ENCODE results near the gene ABCC3. TPM values are rescaled to one million over a fixed set of nuclear protein-coding genes. Genes with fewer than 3 reads are reported as not detected.

Gene ABCC3
- total and polyA plus RNA-seq, 2 donors (not counting 1 experiment from before 2014, with no cell fraction given) = 11.5 to 34.8 TPM

- Histone ChIP-seq H3K27me3 (ENCODE audit: control insufficient read depth, insufficient read depth, low read length) (peaks cover 28% of the 10 kb centered on the region), H2AFZ (ENCODE audit: low read length) (no peak overlapping the region), H3K4me2 (ENCODE audit: extremely low read depth, insufficient read depth, low read length) (no peak overlapping the region), H3K9me3 (ENCODE audit: control insufficient read depth, insufficient read depth, low read depth, low read length) (no peaks in the 10 kb centered on the region), H3K79me2 (ENCODE audit: control insufficient read depth, insufficient read depth, low read length) (no peaks in the 10 kb centered on the region), H3K4me3 (replicated peaks in 1 of 4; ENCODE audit: control extremely low read depth in 1 of 4, insufficient read depth in 1 of 4, low read depth in 3 of 4, low read length in 4 of 4) (no peak overlapping the region), H3K4me1 (ENCODE audit: control insufficient read depth, extremely low read depth, insufficient read depth, low read length) (peaks cover 2% of the 10 kb centered on the region), H3K27ac (ENCODE audit: insufficient read depth, low read length) (no peak overlapping the region), H3K9ac (ENCODE audit: insufficient read depth, low read length) (no peak overlapping the region), H3K36me3 (ENCODE audit: control insufficient read depth, insufficient read depth, low read length) (no peaks in the 10 kb centered on the region), H4K20me1 (ENCODE audit: control insufficient read depth, extremely low read depth, insufficient read depth, low read length) (no peaks in the 10 kb centered on the region)
- TF ChIP-seq EZH2 (IDR thresholded peaks at IDR 0.05; ENCODE audit: low read length, missing control alignments) (no peak), CTCF (conservative IDR thresholded peaks at IDR 0.05 in 1 of 2, IDR thresholded peaks at IDR 0.05 in 1 of 2; ENCODE audit: low read depth in 1 of 2, low read length in 2 of 2) (no peak)
- DNase-seq (ENCODE audit: low read depth in 2 of 2) = peak; percentile 12 to 44
Measured at GRCh38 chr17:50605429-50605828, 29.3 kb upstream of the ABCC3 start.

- Histone ChIP-seq H3K4me1 (ENCODE audit: control insufficient read depth, extremely low read depth, insufficient read depth, low read length) (peaks cover 2% of the 10 kb centered on the region), H3K9ac (ENCODE audit: insufficient read depth, low read length) (no peak overlapping the region), H3K9me3 (ENCODE audit: control insufficient read depth, insufficient read depth, low read depth, low read length) (no peaks in the 10 kb centered on the region), H3K4me2 (ENCODE audit: extremely low read depth, insufficient read depth, low read length) (no peak overlapping the region), H4K20me1 (ENCODE audit: control insufficient read depth, extremely low read depth, insufficient read depth, low read length) (no peaks in the 10 kb centered on the region), H3K79me2 (ENCODE audit: control insufficient read depth, insufficient read depth, low read length) (no peaks in the 10 kb centered on the region), H3K4me3 (replicated peaks in 1 of 4; ENCODE audit: control extremely low read depth in 1 of 4, insufficient read depth in 1 of 4, low read depth in 3 of 4, low read length in 4 of 4) (no peak overlapping the region), H3K27ac (ENCODE audit: insufficient read depth, low read length) (no peak overlapping the region), H2AFZ (ENCODE audit: low read length) (no peak overlapping the region), H3K36me3 (ENCODE audit: control insufficient read depth, insufficient read depth, low read length) (no peaks in the 10 kb centered on the region), H3K27me3 (ENCODE audit: control insufficient read depth, insufficient read depth, low read length) (peaks cover 24% of the 10 kb centered on the region)
- DNase-seq (ENCODE audit: low read depth in 2 of 2) = no peak
- TF ChIP-seq EZH2 (IDR thresholded peaks at IDR 0.05; ENCODE audit: low read length, missing control alignments) (no peak), CTCF (conservative IDR thresholded peaks at IDR 0.05 in 1 of 2, IDR thresholded peaks at IDR 0.05 in 1 of 2; ENCODE audit: low read depth in 1 of 2, low read length in 2 of 2) (no peak)
Measured at GRCh38 chr17:50607522-50608175, 27.0 kb upstream of the ABCC3 start.

- Histone ChIP-seq H3K4me1 (ENCODE audit: control insufficient read depth, extremely low read depth, insufficient read depth, low read length) (peaks cover 2% of the 10 kb centered on the region), H3K4me2 (ENCODE audit: extremely low read depth, insufficient read depth, low read length) (no peak overlapping the region), H4K20me1 (ENCODE audit: control insufficient read depth, extremely low read depth, insufficient read depth, low read length) (no peaks in the 10 kb centered on the region), H3K27me3 (ENCODE audit: control insufficient read depth, insufficient read depth, low read length) (peaks cover 23% of the 10 kb centered on the region), H3K79me2 (ENCODE audit: control insufficient read depth, insufficient read depth, low read length) (no peaks in the 10 kb centered on the region), H3K27ac (ENCODE audit: insufficient read depth, low read length) (no peak overlapping the region), H3K36me3 (ENCODE audit: control insufficient read depth, insufficient read depth, low read length) (no peaks in the 10 kb centered on the region), H3K4me3 (replicated peaks in 1 of 4; ENCODE audit: control extremely low read depth in 1 of 4, insufficient read depth in 1 of 4, low read depth in 3 of 4, low read length in 4 of 4) (no peak overlapping the region), H2AFZ (ENCODE audit: low read length) (no peak overlapping the region), H3K9me3 (ENCODE audit: control insufficient read depth, insufficient read depth, low read depth, low read length) (no peaks in the 10 kb centered on the region), H3K9ac (ENCODE audit: insufficient read depth, low read length) (no peak overlapping the region)
- DNase-seq (ENCODE audit: low read depth in 2 of 2) = no peak
- no peak for TF ChIP-seq EZH2 (IDR thresholded peaks at IDR 0.05; ENCODE audit: low read length, missing control alignments)
- no peak for TF ChIP-seq CTCF (conservative IDR thresholded peaks at IDR 0.05 in 1 of 2, IDR thresholded peaks at IDR 0.05 in 1 of 2; ENCODE audit: low read depth in 1 of 2, low read length in 2 of 2)
Measured at GRCh38 chr17:50608700-50609379, 25.8 kb upstream of the ABCC3 start.
